GM10266 (cell line): ENCODE data around the gene F2RL3.

ENCODE experiments used
- DNase-seq: peaks from one replicate; pipeline ENCODE4 v3.0.0; 2012; ENCODE audit errors: extremely low spot score
- CTCF ChIP-seq: IDR thresholded peaks from 2 replicates; pipeline ENCODE4 v1.5.1; 2012; ENCODE audit warnings: mild to moderate bottlenecking, low read depth; ENCODE audit not compliant: control insufficient read depth, insufficient read depth; ENCODE audit errors: missing control alignments

F2RL3 gene

GRCh38 chr19:16889883-16890460, 1.2 kb downstream of the F2RL3 start:
- no peak for TF ChIP-seq CTCF
- no peak for DNase-seq

GRCh38 chr19:16890461-16891184, 1.8 kb downstream of the F2RL3 start:
- no peak for DNase-seq
- no peak for TF ChIP-seq CTCF

GRCh38 chr19:16891696-16892382, 3.0 kb downstream of the F2RL3 start:
- no peak for TF ChIP-seq CTCF
- no peak for DNase-seq

GRCh38 chr19:16892436-16892835, 3.6 kb downstream of the F2RL3 start:
- DNase-seq: no peak
- TF ChIP-seq CTCF: no peak

GRCh38 chr19:16892868-16893685, 4.3 kb downstream of the F2RL3 start:
- DNase-seq: no peak

GRCh38 chr19:16893686-16893989, 4.8 kb downstream of the F2RL3 start:
- TF ChIP-seq CTCF: no peak
- DNase-seq: no peak

More at GRCh38 chr19:16892868-16893685, 4.3 kb downstream of the F2RL3 start:
- no peak for TF ChIP-seq CTCF
